GM12891 (cell line): ENCODE measurements around the gene KLF16.

Experiments
- DNase-seq: peaks from one replicate; pipeline ENCODE4 v3.0.0; 2011; ENCODE audit warnings: low spot score; ENCODE audit not compliant: insufficient read length
- FAIRE-seq: peaks from 2 replicates; lab custom pipeline; 2011; peaks lifted over from hg19 to GRCh38; lab: Jason Lieb, UNC
- PAX5 ChIP-seq: IDR thresholded peaks from 2 replicates; pipeline ENCODE4 v1.6.1; 2011; ENCODE audit warnings: low read length, moderate library complexity, mild to moderate bottlenecking; ENCODE audit not compliant: insufficient read depth, severe bottlenecking
- POLR2A ChIP-seq: IDR thresholded peaks from 2 replicates; pipeline ENCODE4 v1.6.1; 2011; ENCODE audit warnings: low read depth, low read length, control low read depth
- POLR2AphosphoS5 ChIP-seq: IDR thresholded peaks from 2 replicates; pipeline ENCODE4 v1.6.1; 2011; ENCODE audit warnings: low read depth, low read length, control low read depth
- POU2F2 ChIP-seq: IDR thresholded peaks from 2 replicates; pipeline ENCODE4 v1.6.1; 2011; ENCODE audit warnings: low read depth, mild to moderate bottlenecking, control low read depth, low read length, moderate library complexity
- SPI1 ChIP-seq: IDR thresholded peaks from 2 replicates; pipeline ENCODE4 v1.6.1; 2011; ENCODE audit warnings: low read depth, low read length, control low read depth
- TAF1 ChIP-seq: IDR thresholded peaks from 2 replicates; pipeline ENCODE4 v1.6.1; 2011; ENCODE audit warnings: low read depth, low read length, control low read depth

The KLF16 gene

GRCh38 chr19:1840541-1841115 is 22.8 kb downstream of the KLF16 start:
- DNase-seq (no peak), FAIRE-seq (no peak)
- TF ChIP-seq POU2F2 (no peak), SPI1 (no peak), POLR2A (no peak), TAF1 (no peak), PAX5 (no peak), POLR2AphosphoS5 (no peak)

- TF ChIP-seq POU2F2 = no peak
- no peak for TF ChIP-seq POLR2AphosphoS5
- TF ChIP-seq PAX5 = no peak
- TF ChIP-seq SPI1 = no peak
- TF ChIP-seq TAF1 = no peak
- no peak for TF ChIP-seq POLR2A
- FAIRE-seq (no peak), DNase-seq (no peak)
These were observed 23.5 kb downstream of the KLF16 start for GRCh38 chr19:1839658-1840540.

- DNase-seq = peak; percentile 97
- TF ChIP-seq SPI1 (no peak), POLR2A (no peak), POLR2AphosphoS5 (peak; percentile 38; the same call in 1 of the 2 replicates), PAX5 (no peak)
- FAIRE-seq = peak; percentile 65
These were observed 25.7 kb downstream of the KLF16 start for GRCh38 chr19:1837625-1838105.

GRCh38 chr19:1837222-1837565 is 26.2 kb downstream of the KLF16 start:
- no peak for TF ChIP-seq TAF1
- no peak for TF ChIP-seq POU2F2
- no peak for TF ChIP-seq POLR2AphosphoS5
- no peak for TF ChIP-seq POLR2A
- TF ChIP-seq PAX5 = no peak
- DNase-seq (no peak), FAIRE-seq (no peak)

DNA sequence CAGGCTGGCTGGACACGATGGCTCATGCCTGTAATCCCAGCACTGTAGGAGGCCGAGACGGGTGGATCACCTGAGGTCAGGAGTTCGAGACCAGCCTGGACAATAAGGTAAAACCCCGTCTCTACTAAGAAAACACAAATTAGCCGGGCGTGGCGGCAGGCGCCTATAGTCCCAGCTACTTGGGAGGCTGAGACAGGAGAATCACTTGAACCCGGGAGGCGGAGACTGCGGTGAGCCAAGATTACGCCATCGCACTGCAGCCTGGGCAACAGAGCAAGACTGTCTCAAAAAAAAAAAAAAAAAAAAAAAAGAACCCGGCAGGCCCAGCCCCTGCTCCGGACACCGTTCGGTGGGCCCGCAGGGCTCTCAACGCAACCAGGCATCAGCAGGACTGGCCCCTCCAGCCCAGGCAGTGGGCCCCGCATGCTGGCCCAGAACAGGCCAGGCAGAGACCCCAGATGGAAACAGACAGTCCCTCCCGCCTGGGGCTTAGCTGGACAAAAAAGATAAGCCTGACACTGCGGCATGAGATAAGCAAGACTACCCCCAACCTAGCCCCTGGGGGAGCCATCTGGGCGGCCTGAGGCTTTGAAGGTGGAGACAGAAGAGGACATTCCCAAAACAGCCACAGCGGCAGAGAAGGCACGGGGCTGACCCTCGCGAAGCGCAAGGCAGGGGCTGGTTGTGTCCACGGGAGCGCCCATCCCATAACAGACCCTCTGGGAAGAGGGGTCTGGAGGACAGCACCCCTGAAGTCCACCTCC is 26.7 kb downstream of the KLF16 start:
- no peak for FAIRE-seq
- TF ChIP-seq TAF1 = no peak
- TF ChIP-seq SPI1 = no peak
- no peak for TF ChIP-seq POLR2AphosphoS5
- no peak for TF ChIP-seq POU2F2
- no peak for TF ChIP-seq PAX5
- TF ChIP-seq POLR2A = no peak
- DNase-seq = no peak

- no peak for DNase-seq
- TF ChIP-seq POLR2A (0 out of 2 replicates have a peak, but pooled peaks have one; percentile 11), POU2F2 (no peak)
- no peak for FAIRE-seq
These were observed 29.8 kb downstream of the KLF16 start for GRCh38 chr19:1833540-1833939.

- TF ChIP-seq POLR2A (no peak), POLR2AphosphoS5 (no peak), PAX5 (no peak), SPI1 (no peak), TAF1 (no peak), POU2F2 (no peak)
- DNase-seq (no peak), FAIRE-seq (no peak)
These were observed 31.2 kb downstream of the KLF16 start for GRCh38 chr19:1832046-1832663.

DNA sequence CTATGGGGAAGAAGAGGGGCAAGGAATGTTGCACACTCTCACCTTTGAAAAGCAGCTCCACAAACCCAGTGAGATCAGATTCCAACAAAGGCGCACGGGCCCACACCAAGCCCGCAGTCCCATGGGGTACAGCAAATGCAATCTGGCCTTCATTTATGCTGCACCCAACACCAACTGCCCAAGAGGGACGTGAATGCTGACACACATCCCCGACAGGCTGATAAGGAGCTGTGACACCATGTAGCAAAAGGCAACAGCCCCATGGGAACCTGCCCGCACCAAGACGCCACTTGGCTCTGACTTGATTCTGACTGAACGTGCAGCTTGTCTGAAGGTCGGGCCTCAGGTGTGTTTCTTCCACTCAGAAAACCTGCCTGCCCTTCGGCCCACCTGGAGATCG is 32.4 kb downstream of the KLF16 start:
- FAIRE-seq (no peak), DNase-seq (no peak)
- TF ChIP-seq POU2F2 = no peak
- no peak for TF ChIP-seq PAX5
- TF ChIP-seq POLR2AphosphoS5 = 0 out of 2 replicates have a peak, but pooled peaks have one; percentile 54

DNA sequence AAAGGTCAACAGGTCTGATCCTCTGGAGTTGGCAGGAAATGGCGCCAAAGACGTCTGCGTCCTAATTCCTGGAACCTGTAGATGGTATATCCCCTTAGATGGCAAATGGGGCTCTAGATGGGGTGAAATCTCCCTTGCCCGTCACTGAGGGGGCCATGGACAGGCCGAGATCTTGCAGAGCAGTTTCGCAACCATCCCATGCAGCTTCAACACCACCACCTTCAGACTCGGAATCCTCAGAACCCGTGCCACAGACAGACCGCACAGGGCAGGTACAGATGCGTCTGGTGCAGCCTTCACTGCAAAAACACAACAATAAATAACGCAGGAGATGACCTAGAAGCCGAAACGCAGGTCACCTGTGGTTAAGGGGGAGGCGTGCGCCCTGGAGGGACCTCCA is 32.8 kb downstream of the KLF16 start:
- no peak for TF ChIP-seq POU2F2
- TF ChIP-seq POLR2AphosphoS5 = no peak
- FAIRE-seq (no peak), DNase-seq (no peak)
